ENCODE measurements around the gene SCN2B.

SCN2B gene

DNA sequence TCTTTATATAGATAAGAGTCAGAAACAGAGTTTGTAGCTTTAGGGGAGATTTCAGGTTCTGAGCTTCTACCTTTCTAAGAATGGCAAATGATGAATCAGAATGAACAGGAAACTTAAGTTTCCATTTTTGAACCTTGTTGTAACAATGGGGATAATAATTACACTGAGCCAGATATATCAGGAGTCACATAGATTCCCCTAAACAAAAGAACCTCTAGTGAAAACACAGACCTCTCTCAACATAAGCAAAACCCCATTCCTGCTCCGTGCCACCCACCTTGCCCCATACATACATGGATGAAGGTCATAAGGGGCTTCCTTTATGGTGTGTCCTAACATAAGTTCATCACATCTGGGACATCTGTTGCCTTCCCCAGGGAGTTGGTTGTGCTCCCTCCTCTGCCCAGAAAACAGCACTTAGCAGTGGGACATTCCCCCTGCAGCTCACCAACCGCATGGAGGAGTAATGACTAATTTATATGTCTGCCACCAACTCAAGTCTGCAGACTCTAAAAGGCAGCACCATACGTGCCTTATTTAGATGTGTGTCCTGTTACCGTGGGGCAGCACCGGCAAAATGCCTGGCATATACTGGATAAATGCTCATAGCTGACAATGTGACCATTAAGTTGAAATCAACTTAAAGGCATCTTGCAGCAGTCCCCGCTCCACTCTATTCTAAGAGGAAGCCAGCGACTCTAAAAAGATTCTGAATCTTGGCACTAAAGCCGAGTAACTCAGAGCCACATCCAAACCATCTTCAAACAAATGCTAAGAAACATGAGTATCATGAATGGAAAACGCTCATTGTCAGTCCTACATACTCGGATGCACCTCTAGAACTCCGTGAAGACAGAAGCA is 40.4 kb upstream of the SCN2B start:
- DNase-seq, result no peak
- no peak overlapping the region for H3K4me3 ChIP-seq (ENCODE audit: low read depth in 1 of 2, low read length in 2 of 2)
- peaks cover 4% of the 10 kb centered on the region; the same call in 1 of the 2 replicates for H3K4me1 ChIP-seq (ENCODE audit: insufficient read depth, low read length)
- no peak overlapping the region for H3K27ac ChIP-seq (ENCODE audit: low read length)
- no peak overlapping the region for H3K4me2 ChIP-seq (ENCODE audit: insufficient read depth, low read length)
- no peaks in the 10 kb centered on the region for H3K79me2 ChIP-seq (ENCODE audit: insufficient read depth, low read length)
- H4K20me1 ChIP-seq (ENCODE audit: insufficient read depth, low read length), result no peaks in the 10 kb centered on the region
- ATAC-seq (ENCODE audit: insufficient read depth, low read depth), result no peak
- H3K27me3 ChIP-seq (ENCODE audit: insufficient read depth, low read length, poor library complexity), result no peaks in the 10 kb centered on the region
- TF ChIP-seq, protein P1, sequence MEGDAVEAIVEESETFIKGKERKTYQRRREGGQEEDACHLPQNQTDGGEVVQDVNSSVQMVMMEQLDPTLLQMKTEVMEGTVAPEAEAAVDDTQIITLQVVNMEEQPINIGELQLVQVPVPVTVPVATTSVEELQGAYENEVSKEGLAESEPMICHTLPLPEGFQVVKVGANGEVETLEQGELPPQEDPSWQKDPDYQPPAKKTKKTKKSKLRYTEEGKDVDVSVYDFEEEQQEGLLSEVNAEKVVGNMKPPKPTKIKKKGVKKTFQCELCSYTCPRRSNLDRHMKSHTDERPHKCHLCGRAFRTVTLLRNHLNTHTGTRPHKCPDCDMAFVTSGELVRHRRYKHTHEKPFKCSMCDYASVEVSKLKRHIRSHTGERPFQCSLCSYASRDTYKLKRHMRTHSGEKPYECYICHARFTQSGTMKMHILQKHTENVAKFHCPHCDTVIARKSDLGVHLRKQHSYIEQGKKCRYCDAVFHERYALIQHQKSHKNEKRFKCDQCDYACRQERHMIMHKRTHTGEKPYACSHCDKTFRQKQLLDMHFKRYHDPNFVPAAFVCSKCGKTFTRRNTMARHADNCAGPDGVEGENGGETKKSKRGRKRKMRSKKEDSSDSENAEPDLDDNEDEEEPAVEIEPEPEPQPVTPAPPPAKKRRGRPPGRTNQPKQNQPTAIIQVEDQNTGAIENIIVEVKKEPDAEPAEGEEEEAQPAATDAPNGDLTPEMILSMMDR (IDR thresholded peaks at IDR 0.05; ENCODE audit: borderline replicate concordance, extremely low read depth, low read length, poor library complexity, severe bottlenecking), result no peak
- no peak for TF ChIP-seq EZH2 (IDR thresholded peaks at IDR 0.05; ENCODE audit: borderline replicate concordance, low read depth, low read length, severe bottlenecking)
- H3K36me3 ChIP-seq (ENCODE audit: insufficient read depth, low read length), result no peaks in the 10 kb centered on the region
- H3K9me3 ChIP-seq (ENCODE audit: insufficient read depth, low read length, severe bottlenecking), result no peaks in the 10 kb centered on the region
- no peak overlapping the region for H2AFZ ChIP-seq (ENCODE audit: low read depth, low read length)
- H3K9ac ChIP-seq (ENCODE audit: low read depth, low read length), result no peak overlapping the region

DNA sequence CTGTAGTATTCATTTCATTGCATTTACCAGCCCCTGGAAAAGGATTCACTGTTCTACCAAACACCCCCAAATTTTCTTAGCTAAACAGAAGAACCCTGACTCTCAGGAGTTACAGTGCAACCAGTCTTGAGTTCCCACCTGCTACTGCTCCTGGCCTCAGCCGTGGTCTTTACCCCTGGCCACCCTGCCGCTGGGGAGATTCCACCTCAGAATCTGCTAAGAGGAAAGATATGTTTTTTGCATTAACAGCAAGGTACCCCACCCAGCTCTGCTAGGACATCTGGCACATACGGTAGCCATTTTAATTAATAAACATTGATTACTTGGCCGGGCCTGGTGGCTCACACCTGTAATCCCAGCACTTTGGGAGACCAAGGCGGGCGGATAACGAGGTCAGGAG is 39.3 kb upstream of the SCN2B start:
- ATAC-seq (ENCODE audit: insufficient read depth, low read depth) (no peak), DNase-seq (no peak)
- no peak for TF ChIP-seq EZH2 (IDR thresholded peaks at IDR 0.05; ENCODE audit: borderline replicate concordance, low read depth, low read length, severe bottlenecking)
- TF ChIP-seq, protein P1 (IDR thresholded peaks at IDR 0.05; ENCODE audit: borderline replicate concordance, extremely low read depth, low read length, poor library complexity, severe bottlenecking), result no peak
- Histone ChIP-seq H3K27me3 (ENCODE audit: insufficient read depth, low read length, poor library complexity) (no peaks in the 10 kb centered on the region), H3K36me3 (ENCODE audit: insufficient read depth, low read length) (no peaks in the 10 kb centered on the region), H3K9ac (ENCODE audit: low read depth, low read length) (no peak overlapping the region), H2AFZ (ENCODE audit: low read depth, low read length) (no peak overlapping the region), H4K20me1 (ENCODE audit: insufficient read depth, low read length) (no peaks in the 10 kb centered on the region), H3K4me1 (ENCODE audit: insufficient read depth, low read length) (peaks cover 4% of the 10 kb centered on the region; the same call in 1 of the 2 replicates), H3K4me3 (ENCODE audit: low read depth in 1 of 2, low read length in 2 of 2) (no peak overlapping the region), H3K27ac (ENCODE audit: low read length) (no peak overlapping the region), H3K4me2 (ENCODE audit: insufficient read depth, low read length) (no peak overlapping the region), H3K79me2 (ENCODE audit: insufficient read depth, low read length) (no peaks in the 10 kb centered on the region), H3K9me3 (ENCODE audit: insufficient read depth, low read length, severe bottlenecking) (no peaks in the 10 kb centered on the region)

DNA sequence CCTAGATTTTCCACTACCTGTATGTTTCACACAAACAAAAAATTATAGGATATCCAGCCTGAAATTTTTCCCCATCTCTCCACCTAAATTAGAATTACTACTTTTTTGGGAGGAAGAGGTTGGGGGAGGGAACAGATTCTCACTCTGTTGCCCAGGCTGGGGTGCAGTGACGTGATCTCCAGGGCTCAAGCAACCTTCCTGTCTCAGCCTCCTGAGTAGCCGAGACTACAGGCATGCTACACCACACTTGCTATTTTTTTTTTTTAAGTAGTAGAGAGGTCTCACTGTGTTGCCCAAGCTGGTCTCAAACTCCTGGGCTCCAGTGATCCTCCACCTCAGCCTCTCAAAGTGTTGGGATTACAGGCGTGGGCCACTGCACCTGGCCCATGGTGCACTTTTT is 38.8 kb upstream of the SCN2B start:
- Histone ChIP-seq H3K4me3 (ENCODE audit: low read depth in 1 of 2, low read length in 2 of 2) (no peak overlapping the region), H3K9me3 (ENCODE audit: insufficient read depth, low read length, severe bottlenecking) (no peaks in the 10 kb centered on the region), H3K4me1 (ENCODE audit: insufficient read depth, low read length) (peaks cover 4% of the 10 kb centered on the region; the same call in 1 of the 2 replicates), H3K9ac (ENCODE audit: low read depth, low read length) (no peak overlapping the region), H3K27ac (ENCODE audit: low read length) (no peak overlapping the region), H3K27me3 (ENCODE audit: insufficient read depth, low read length, poor library complexity) (no peaks in the 10 kb centered on the region), H3K36me3 (ENCODE audit: insufficient read depth, low read length) (no peaks in the 10 kb centered on the region), H4K20me1 (ENCODE audit: insufficient read depth, low read length) (no peaks in the 10 kb centered on the region), H3K4me2 (ENCODE audit: insufficient read depth, low read length) (no peak overlapping the region), H3K79me2 (ENCODE audit: insufficient read depth, low read length) (no peaks in the 10 kb centered on the region), H2AFZ (ENCODE audit: low read depth, low read length) (no peak overlapping the region)
- TF ChIP-seq EZH2 (IDR thresholded peaks at IDR 0.05; ENCODE audit: borderline replicate concordance, low read depth, low read length, severe bottlenecking), result no peak
- TF ChIP-seq, protein P1 (IDR thresholded peaks at IDR 0.05; ENCODE audit: borderline replicate concordance, extremely low read depth, low read length, poor library complexity, severe bottlenecking), result no peak
- no peak for DNase-seq
- ATAC-seq (ENCODE audit: insufficient read depth, low read depth), result no peak

Data from DND-41 (cell line).